Psoas muscle (tissue), 8 donors: ENCODE results near the gene CFH. TPM values are rescaled to one million over a fixed set of nuclear protein-coding genes. Genes with fewer than 3 reads are reported as not detected.

Experiments
- ATAC-seq, 4 donors: fragments of 200-7000 bp; cut with Tn5 transposase; one replicate each; pipeline ENCODE4 v1.9.1; 2020; ENCODE audit warnings: moderate library complexity in 3 of 4, mild to moderate bottlenecking in 2 of 4
- DNase-seq, 2 donors: peaks; one replicate each; pipeline ENCODE4 v3.0.0-alpha.2; 2020
- H3K27ac ChIP-seq: fragments of 200-600 bp; one replicate; pipeline ENCODE4 v1.8.0; 2022
- H3K27me3 ChIP-seq, 3 donors: fragments of 200-600 bp in 1 of 3; one replicate each; pipeline versions ENCODE4 v1.6.1 to v1.8.0; 2013 to 2022; ENCODE audit warnings: low read length in 2 of 3, mild to moderate bottlenecking in 2 of 3, moderate library complexity in 1 of 3; ENCODE audit not compliant: insufficient read depth in 3 of 3
- H3K36me3 ChIP-seq, 2 donors: fragments of 200-600 bp in 1 of 2; one replicate each; pipeline versions ENCODE4 v1.6.1 to v1.8.0; 2013 to 2022; ENCODE audit warnings: low read depth in 1 of 2, mild to moderate bottlenecking in 1 of 2, moderate library complexity in 1 of 2; ENCODE audit not compliant: insufficient read depth in 1 of 2
- H3K4me1 ChIP-seq: fragments of 200-600 bp; one replicate; pipeline ENCODE4 v1.8.0; 2022
- H3K4me3 ChIP-seq: fragments of 200-600 bp; one replicate; pipeline ENCODE4 v1.8.0; 2022; ENCODE audit warnings: mild to moderate bottlenecking
- H3K9me3 ChIP-seq: fragments of 200-600 bp; one replicate; pipeline ENCODE4 v1.8.0; 2022
- WGBS, 3 donors: extraction: QIAGEN DNeasy Blood & Tissue Kit; methylation state at CpG; one replicate each; pipeline versions ENCODE4 v1.1.6 to v1.1.7; 2013; 5-methylcytosine and 5-hydroxymethylcytosine counted together
- intact Hi-C, 2 donors: fragments of 100-400 bp; cut with DNase I; formaldehyde crosslinking; loops; one replicate each; pipeline versions ENCODE4 v1.11.0 to v1.14.2; 2022
- polyA plus RNA-seq, 3 donors: library from polyadenylated mRNA; stranded (reverse); fragments of 200-250 nt; gene quantifications; one replicate each; pipeline ENCODE4 v1.2.3, GENCODE V29; 2013
- total RNA-seq, 4 donors: library from RNA; stranded (reverse); fragmentation: NEBNext Ultra II Directional in 2 of 4; extraction: Animal tissue kit (Norgen Biotek cat#: 25700) in 2 of 4; gene quantifications; one replicate each; pipeline versions ENCODE4 v1.2.1 to v1.2.4, GENCODE V29; 2021 to 2023
- TF ChIP-seq, protein P1 (sequence below): fragments of 200-600 bp; IDR thresholded peaks from one replicate; pipeline ENCODE4 v1.8.0; 2022; ENCODE audit warnings: antibody characterized with exemption
- donor health status: healthy with polysubstance abuse.
- donor health status: DM: no; HTN: no; CAD: no; lungs with moderate emphysema.
- donor health status: Bipolar disorder and iron deficiency.
- donor health status: healthy.
- donor health status: DM: yes; HTN: yes; CAD: no.
- donor health status: DM: no; HTN: no; CAD: no.
- donor health status: DM: no; HTN: no; CAD: no.
- donor health status: DM: yes; HTN: yes; CAD: no.

The CFH gene
- total and polyA plus RNA-seq, 7 donors = 12.5 to 44.5 (median 24.2) TPM

DNA sequence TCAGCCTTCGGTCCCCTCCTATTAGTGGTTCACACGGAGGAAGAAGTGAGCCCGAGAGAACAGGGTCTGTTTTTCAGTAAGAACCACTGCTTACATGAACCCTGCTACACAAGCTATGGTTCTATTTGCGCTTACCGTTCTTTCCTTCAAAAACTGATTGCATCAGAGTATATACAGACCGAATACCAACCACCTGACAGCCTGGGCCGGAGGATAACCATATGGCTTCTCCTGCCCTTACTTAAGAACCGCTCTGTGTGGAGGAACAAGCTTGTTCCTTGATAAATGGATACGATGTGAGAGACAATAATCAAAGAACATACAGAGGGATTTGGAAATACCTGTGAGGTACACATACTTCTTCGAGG lies 42.5 kb upstream of the CFH start:
- TF ChIP-seq, protein P1, sequence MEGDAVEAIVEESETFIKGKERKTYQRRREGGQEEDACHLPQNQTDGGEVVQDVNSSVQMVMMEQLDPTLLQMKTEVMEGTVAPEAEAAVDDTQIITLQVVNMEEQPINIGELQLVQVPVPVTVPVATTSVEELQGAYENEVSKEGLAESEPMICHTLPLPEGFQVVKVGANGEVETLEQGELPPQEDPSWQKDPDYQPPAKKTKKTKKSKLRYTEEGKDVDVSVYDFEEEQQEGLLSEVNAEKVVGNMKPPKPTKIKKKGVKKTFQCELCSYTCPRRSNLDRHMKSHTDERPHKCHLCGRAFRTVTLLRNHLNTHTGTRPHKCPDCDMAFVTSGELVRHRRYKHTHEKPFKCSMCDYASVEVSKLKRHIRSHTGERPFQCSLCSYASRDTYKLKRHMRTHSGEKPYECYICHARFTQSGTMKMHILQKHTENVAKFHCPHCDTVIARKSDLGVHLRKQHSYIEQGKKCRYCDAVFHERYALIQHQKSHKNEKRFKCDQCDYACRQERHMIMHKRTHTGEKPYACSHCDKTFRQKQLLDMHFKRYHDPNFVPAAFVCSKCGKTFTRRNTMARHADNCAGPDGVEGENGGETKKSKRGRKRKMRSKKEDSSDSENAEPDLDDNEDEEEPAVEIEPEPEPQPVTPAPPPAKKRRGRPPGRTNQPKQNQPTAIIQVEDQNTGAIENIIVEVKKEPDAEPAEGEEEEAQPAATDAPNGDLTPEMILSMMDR = no peak
- 43 to 47% (median 45%) methylated on average over 10 of the region's 10 CpGs for WGBS, 3 donors
- no peak overlapping the region for H3K27ac ChIP-seq
- peaks cover 0 to 7% (median 0%) of the 10 kb centered on the region in 3 donors for H3K27me3 ChIP-seq
- DNase-seq (no peak), ATAC-seq (peak in 3 of 4 donors; percentile 15 to 16 (median 16))
- no peaks in the 10 kb centered on the region for H3K4me1 ChIP-seq
- intact Hi-C loops = no loop called here
- no peaks in the 10 kb centered on the region for H3K36me3 ChIP-seq
- H3K9me3 ChIP-seq = no peaks in the 10 kb centered on the region
- peak overlapping the region; percentile 56 for H3K4me3 ChIP-seq

DNA sequence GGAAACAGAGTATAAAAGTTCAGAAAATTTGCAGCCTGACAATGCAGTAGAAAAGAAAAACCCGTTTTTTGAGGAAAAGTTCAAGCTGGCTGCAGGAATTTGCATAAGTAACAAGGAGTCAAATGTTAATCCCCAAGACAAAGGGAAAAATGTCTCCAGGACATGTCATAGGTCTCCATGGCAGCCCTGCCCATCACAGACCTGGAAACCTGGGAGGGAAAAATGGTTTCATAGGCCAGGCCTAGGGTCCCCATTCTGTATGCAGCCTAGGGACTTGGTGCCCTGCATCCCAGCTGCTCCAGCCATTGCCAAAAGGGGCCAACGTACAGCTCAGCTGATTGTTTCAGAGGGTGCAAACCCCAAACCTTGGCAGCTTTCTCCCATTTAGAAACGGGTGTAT lies 40.0 kb upstream of the CFH start:
- DNase-seq (no peak), ATAC-seq (no peak)
- H3K36me3 ChIP-seq = no peaks in the 10 kb centered on the region
- H3K4me3 ChIP-seq = no peak overlapping the region
- TF ChIP-seq, protein P1 = no peak
- H3K27me3 ChIP-seq = peaks cover 0 to 7% (median 0%) of the 10 kb centered on the region in 3 donors
- H3K9me3 ChIP-seq = no peaks in the 10 kb centered on the region
- H3K27ac ChIP-seq = no peak overlapping the region
- 75 to 83% (median 77%) methylated on average over 3 of the region's 3 CpGs for WGBS, 3 donors
- H3K4me1 ChIP-seq = no peaks in the 10 kb centered on the region
- intact Hi-C loops = no loop called here

DNA sequence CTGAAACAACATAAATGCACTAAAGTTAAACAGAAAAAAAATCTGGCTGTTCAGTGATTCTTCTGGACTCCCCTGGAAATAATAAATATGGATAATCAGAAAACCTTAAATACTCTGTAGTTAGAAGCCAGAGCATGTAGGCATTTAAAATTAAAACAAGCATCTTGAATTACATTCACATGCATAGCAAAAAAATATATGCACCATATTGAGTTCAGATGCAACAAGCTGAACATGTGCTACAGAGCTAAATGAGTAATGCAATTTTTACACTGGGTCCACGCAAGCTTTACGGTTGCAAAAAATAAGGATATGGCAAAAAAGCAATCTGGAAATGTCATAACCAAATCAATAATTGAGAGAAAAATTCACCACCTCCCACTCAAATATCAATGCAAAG lies 32.1 kb upstream of the CFH start:
- intact Hi-C loops = no loop called here
- TF ChIP-seq, protein P1 = no peak
- Histone ChIP-seq H3K27ac (no peak overlapping the region), H3K9me3 (no peaks in the 10 kb centered on the region), H3K36me3 (no peaks in the 10 kb centered on the region), H3K4me3 (no peak overlapping the region), H3K4me1 (no peaks in the 10 kb centered on the region), H3K27me3 (no peaks in the 10 kb centered on the region)
- DNase-seq (no peak), ATAC-seq (no peak)
- WGBS, 3 donors = 84 to 92% (median 84%) methylated on average over 2 of the region's 2 CpGs

- Histone ChIP-seq H3K36me3 (no peaks in the 10 kb centered on the region), H3K4me1 (no peaks in the 10 kb centered on the region), H3K4me3 (no peak overlapping the region), H3K27me3 (no peaks in the 10 kb centered on the region), H3K27ac (no peak overlapping the region), H3K9me3 (peaks cover under 1% of the 10 kb centered on the region)
- TF ChIP-seq, protein P1 = no peak
- ATAC-seq (no peak), DNase-seq (no peak)
- WGBS, 3 donors = 83 to 95% (median 91%) methylated on average over 1 of the region's 1 CpG
- intact Hi-C loops = no loop called here
Measured at GRCh38 chr1:196623079-196623478, 28.8 kb upstream of the CFH start.

DNA sequence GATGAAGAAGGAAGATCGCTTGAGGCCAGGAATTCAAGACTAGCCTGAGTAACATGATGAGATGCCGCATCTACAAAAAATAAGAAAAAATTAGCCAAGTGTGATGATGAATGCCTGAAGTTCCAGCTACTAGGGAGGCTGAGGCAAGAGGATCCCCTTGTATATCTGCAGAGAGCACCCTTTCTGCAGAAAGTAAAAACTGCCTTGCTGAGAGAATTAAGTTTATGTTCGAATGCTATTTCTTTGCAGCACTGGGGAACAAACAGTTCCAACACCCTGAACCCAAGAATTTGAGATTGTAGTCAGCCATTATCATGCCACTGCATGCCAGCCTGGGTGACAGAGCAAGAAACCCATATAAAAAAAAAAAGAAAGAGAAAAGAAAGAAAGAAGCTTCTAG lies 23.0 kb upstream of the CFH start:
- no peak for DNase-seq
- no peaks in the 10 kb centered on the region for H3K27me3 ChIP-seq
- no peaks in the 10 kb centered on the region for H3K36me3 ChIP-seq
- H3K27ac ChIP-seq = no peak overlapping the region
- H3K4me3 ChIP-seq = no peak overlapping the region
- no peak for ATAC-seq
- intact Hi-C loops = no loop called here
- 94 to 99% (median 99%) methylated on average over 3 of the region's 3 CpGs for whole genome bisulfite sequencing, 3 donors
- TF ChIP-seq, protein P1 = no peak
- H3K4me1 ChIP-seq = no peaks in the 10 kb centered on the region
- H3K9me3 ChIP-seq = peaks cover 11% of the 10 kb centered on the region
